HG03139 (cell line): Measurements from ENCODE around the gene CADPS.

ENCODE experiments used
- ATAC-seq: cut with Tn5 transposase; IDR thresholded peaks from one replicate; pipeline ENCODE4 v1.9.1; 2021; ENCODE audit not compliant: unreplicated experiment

CADPS gene

DNA sequence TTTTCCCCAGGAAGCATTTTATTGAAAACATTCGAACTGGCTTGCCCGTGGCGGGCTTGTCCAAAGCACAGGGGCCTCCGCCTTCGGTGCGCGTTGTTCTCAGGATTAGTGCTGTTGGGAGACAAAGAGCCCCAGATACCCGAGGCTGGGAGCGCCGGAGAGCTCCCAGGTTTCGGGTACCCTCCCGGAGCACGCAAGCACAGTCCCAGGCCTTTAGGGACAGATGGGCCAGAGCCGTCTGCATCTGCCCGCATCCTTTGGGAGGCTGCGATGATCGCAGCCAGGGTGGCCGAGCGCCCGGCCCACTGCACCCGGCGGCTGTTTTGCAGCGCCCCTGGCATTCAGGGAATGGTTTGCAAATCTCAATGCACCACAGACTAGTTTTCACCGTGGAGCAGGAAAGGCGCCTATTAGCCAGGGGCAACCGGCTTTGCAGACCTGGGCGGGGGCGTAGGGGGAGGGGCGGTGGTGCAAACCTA lies 496.9 kb downstream of the CADPS start:
- no peak for ATAC-seq

DNA sequence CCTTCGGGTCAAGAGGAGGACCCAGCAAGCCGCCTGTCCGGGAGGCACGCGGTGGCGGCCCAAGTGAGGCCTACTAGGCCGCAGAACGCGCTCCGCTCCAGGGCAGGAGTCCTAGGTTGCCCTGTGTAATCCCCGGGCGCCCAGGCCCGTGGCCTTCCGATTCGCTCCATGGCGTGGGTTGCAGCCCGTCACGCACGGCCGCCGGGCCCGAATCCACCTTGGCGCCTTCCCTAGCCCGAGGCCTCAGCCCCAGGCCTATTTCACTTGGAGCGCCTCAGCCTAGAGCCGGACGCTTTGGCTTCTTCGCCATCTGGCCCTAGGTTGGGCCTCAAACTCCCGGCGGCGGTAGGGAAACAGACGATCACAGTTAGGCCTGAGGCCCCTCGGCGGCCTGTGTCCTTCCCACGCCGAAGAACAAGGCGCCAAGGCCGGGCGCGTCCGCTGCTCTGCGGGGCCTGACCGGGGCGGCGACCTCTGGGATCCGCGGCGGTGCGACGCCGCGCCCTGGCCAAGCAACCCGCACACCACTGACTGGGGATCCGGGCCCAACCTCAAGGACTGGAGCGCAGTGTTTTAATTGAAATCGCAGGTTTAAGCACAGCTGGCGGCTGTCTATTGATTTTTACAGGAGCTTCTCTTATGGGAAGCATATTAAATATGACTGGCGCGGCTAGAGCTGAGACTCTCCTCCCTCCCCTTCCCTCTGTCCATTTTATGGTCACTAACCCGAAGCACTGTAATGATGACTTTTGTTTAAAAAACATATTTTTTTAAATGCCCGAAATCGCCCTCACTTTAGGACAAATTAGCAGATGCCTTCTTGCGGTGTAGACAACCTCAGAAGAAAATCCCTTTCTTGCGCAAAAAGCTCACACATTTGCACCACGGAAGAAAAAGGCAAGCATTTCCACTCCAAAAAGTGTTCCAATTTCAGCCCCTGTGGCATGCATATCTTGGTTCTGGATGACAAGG lies 498.0 kb downstream of the CADPS start:
- no peak for ATAC-seq

DNA sequence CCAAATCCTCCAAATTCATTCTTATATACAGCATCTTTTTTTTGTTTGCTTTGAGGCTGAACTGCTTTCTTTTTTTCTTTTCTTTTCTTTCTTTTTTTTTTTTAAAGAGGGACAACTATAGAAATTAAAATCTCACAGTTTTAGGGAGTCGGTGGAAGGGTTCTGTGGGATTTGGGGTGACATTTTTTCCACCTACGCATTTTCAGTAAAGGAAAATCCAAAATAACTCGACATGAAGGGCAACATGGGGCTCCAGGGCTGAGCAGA lies 498.8 kb downstream of the CADPS start:
- ATAC-seq = no peak

DNA sequence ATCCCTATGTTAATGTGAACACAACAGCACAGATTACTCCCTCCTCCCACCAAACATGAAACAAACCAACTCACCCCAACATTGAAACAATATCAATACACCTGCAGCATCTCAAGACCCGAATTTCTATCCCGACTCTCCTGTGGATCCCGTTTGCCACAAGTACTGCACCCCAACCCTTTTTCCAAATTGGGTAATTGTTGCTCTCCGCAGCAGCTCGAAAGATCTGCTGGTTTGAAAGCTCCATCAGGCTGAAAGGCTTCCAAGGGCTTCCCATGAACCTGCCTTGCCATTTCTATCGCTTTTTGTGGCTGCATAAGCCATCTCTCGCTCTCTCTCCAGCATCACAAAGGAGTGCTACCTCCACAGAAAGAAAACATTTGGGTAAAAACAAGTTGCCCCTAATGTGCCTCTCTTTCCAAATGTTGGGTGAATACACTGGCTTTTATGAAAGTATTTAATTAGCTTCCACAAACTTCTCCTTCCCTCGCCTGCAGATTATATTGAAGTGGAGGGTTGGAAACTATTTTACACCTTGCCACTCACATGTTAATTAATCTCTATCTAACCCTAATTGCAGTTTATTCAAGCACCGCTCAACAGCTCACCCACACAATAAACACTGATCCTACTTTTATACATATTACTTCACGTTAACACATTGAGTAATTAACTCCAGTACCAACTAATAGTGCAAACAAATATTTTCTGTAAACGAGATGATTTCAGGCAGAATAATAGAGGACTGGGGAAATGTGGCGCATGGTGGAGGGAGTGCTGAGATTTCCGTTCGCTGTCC lies 499.4 kb downstream of the CADPS start:
- no peak for ATAC-seq

DNA sequence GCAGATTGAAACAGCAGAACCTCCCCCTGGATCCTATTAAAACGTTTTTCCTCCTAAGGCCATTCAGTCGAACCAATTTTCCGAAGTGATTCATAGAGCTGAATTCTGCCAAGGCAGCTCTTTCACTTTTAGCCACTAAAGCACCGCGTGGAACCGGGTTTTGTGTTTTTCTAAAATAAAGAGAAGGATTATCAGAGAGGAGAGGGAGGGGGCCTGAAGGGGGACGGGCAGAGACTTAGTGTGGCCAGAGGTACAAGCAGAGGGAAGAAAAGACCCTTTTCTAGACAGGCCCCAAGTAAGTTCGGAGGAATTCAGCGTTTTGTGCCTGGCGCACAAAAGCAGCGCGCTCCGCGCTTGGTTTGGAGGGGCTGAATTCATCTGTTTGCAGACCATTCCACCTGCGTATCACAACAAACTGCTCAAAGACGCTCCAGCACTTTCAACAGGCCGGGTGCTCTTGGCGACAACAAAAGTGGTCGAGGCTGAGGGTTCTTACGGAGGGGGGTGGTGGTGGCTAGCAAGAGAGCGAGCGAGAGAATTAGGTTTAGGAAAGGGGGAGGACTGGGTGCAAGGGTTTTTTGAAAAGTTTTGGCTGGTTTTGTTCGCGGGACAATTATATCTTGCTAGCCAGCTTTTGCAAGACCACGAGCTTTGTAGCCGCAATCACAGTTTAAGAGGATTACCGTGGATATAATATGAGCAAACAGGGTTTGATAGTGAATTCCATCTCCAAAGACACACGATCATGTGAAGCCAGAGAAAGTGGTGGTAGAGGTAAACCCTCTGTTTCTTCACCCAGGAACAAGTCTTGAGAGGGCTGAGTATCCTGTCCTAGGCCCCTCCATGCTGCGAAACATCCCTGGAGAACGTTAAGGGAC lies 500.6 kb downstream of the CADPS start:
- ATAC-seq = no peak

DNA sequence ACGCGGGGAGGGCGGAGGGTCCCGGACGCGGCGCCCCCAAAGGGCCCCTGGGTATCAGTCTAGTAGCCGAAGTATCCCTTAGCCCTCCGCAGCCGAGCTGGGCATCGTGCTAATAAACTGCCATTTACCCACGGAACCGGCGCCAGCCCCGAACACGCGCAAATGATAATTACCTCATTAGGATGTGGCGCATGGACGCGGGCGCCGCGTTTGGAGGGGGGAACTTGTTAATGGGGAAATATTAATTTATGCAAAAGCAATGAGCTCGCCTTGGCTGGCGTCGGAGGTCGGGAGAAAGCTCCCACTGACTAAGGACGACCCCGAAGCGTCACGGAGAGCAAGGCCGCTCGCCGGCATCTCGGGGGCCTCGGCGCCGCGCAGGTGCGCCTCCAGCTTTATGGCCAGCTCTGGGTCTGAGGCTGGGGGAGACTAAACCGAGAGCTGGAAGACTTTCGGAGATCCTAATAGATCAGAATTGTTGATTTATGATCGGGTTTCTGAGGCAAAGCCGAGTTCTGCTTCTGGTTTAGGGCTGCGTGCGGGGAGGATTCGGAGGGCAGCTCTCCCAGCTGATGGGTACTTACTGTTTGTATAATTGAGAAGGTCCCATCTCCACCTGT lies 501.4 kb downstream of the CADPS start:
- ATAC-seq = no peak

DNA sequence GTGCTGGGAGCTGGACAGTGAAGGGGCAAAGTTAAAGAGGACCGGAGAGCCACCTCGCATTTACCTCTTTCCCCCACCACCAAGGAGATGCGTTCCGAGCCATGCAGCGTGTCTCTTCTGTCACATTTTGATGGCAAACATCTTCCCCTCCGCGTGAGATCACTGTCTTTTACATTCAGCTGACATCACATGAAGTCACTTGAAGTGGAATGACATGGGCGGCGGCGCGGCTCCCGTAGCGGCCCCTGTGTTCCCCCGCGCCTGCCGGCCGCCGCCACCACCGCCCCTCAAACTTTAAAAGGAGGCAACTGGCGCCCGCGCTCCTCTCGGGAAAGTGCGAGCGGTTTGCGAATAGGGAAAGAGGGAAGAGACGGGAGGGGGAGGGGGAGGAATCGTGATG lies 502.0 kb downstream of the CADPS start, which contains the start of gene FEZF2:
Gene FEZF2, minus strand, starts transcription at position 336 of the 400 bp plus-strand sequence. CDS start 682 bp downstream, outside the sequence.
- ATAC-seq = no peak

DNA sequence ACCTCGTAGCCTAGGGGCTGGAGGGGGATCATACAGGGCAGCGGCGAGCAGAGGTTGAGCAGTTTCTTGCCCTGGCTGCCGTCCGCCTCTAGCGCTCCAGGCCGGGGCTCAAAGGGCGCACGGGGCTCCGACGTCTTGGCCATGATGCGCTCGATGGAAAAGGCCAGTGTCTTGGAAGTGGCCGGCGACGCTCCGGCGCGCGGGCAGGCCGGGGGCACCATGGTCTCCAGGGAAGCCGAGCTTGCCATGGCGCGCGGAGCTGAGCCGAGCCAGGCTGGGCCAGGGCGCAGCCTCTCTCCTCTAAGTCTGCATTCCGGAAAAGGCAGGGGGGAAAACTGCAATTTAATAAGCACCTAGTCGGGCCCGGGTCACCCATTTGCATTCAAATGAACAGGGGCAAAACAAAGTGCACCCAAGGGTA lies 502.6 kb downstream of the CADPS start:
- no peak for ATAC-seq

DNA sequence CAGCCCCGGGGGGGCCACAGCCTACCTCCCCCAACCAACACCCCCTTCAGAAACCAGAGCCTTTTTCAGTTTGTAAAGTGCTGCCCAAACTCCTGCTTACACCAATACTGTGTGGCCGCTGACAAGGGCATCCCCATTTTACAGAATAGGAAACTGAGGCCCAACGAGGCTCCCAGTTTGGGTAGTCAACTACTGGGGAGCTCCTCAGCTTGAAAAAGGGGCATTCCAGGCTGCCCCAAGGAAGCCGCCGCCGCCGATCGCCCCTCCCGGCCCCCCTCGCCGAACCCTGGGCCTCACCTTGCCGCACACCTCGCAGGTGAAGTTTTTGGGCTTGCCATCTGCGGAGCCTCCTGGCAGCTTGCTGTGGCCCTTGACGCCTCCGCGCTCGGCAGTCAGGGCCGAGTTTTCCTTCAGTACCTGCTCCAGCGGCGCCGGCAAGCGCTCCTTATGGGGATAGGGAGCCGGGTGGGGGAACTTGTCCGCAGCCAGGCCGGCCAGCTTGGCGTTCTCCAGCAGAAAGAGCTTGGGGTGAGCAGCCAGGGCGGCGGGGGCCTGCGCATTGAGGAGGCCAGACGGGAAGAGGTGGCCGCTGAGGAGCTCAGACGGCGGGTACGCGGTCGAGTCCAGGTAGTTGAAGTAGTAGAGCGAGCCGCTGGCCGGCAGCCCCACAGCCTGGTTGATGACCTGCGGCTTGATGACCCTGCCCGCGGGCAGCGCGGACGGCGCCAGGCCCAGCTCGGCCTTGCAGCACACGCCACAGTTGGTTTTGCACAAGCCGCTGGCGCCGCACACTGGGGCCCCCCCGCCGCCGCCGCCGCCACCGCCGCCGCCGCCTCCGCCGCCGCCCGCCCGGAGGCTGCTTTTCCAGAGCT lies 503.3 kb downstream of the CADPS start:
- ATAC-seq = no peak

DNA sequence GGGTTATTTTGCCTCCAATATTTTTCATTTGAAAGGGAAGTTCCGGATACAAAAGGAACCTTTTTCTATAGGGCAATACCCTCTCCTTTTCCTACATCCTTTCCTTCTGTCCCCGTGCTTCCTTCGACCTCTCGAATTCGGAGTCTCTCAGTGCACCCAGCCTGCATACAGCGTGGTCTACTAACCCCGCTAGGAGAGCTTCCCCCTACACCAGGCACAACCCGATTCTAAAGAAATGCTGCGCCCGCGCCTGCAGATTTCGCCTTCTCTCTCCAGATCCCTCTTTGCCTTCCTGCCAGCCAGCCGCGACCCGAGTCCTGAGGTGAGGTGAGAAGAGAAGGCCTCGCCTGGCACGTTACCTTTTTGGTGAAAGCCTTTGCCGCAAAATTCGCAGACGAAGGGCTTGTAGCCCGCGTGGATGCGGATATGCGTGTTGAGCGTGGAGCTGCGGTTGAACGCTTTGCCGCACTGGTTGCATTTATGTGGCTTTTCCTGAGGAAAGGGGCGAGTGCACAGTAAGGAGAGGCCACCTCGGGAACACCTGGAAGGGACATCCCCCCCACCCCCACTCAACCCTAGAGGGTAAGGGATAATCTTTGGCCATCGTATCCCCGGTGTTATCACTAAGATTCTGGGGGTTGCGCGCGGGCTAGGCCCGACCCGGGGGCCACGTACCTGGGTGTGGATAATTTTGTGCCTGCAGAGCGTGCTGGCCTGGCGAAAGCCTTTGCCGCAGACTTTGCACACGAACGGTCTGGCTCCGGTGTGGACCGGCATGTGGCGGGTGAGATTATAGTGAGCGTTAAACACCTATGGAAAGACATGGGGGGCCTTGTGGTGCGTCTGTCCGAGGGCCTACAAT lies 504.1 kb downstream of the CADPS start:
- ATAC-seq = no peak

DNA sequence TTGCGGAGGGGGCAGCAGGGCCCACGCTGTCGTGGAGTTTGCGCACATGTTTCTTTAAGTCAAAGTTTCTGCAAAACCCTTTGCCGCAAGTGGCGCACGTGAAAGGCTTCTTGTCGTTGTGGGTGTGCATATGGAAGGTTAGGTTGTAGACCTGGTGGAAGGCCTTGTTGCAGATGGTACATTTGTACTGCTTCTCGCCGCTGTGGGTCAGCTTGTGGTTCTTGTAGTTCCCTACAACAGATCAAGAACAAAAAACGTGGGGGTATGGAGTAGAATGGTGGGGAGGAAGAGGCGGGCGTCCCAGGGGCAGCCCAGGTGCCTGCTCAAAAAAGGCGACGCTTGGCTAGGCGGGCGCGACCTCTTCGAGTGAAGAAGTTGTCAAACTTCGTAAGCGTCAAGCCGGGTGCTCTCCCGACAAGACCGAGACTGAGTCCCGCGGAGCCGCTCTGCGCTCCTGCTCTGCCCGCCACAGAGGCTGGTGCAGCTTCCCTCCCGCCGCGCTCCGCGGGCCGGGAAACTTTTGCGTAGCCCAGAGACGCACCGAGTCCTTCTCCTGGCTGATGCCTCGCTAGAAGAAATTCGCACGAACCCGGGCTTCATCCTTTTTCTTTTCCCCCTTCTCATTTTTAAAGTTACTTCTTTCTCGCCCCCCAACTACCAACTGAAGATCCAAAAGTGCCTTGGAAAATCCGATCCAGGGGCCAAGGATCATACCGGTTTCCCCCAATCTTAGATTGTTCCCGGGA lies 504.9 kb downstream of the CADPS start:
- no peak for ATAC-seq

DNA sequence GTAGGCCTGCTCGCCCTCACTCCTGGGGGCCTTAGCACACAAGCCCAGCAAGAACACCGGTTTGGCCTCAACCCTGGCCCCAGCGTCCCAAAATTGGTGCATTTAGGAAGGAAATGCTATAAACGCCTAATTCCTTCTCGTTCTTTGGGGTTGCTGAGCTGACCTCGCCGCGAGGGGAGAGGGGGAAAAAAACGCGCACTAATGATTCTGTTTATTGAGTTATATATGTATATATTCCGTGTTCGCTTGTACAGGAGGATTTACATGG lies 505.8 kb downstream of the CADPS start:
- ATAC-seq = no peak

DNA sequence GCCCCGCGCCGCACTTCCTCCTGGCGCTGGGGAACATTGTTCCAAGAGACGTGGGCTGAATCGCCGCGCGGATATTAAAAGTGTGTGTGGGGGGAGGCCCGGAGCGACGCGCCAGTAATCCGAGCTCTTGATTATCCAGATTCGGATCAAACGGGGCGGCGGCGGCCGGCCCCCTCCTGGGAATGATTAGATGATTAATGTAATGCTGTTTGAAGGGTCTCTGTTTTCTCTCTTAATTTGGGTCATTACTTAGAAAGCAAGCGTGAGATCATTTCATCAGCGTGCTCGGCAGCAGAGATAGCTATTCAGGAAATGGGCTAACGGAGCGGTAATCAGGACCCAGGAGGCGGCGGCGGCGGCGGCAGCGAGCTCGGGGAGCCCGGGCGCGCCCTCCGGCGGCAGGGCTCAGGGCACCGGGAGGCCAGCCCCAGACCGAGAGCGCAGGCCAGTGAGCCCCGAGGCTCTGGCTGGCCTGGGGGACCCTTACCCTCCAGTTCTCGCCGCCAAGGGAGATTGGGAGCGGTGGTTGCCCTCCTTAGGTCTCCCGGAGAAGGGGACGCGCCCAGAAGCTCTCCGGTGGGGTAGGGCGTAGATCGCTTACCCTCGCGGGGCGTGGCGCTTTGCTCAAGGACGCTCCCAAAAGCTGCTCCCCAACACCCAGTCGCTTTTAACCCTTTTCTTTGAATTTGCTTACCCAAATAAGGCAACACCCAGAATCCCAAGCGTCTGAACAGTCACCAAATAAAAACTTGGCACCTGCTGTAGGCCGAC lies 506.3 kb downstream of the CADPS start:
- ATAC-seq = no peak

DNA sequence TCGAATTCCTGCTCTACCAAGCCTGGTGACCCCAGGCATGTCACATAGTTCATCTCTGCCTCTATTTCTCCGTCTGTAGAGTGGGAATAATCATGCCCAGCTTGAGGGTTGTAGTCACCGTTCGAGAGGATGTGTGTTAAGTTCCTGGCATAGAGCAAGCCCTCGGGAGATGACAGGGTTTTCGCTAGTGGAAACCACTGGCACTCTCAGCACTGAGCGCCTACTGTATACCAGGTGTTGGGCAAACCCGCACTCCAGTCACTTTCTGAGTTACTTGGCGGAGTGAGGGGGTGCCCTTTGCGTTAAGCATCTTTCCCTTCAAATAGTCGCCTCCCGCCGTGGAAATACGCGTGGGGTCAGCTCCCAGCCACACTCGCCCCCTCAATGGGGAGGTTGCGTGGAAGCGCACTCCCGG lies 506.9 kb downstream of the CADPS start:
- no peak for ATAC-seq

DNA sequence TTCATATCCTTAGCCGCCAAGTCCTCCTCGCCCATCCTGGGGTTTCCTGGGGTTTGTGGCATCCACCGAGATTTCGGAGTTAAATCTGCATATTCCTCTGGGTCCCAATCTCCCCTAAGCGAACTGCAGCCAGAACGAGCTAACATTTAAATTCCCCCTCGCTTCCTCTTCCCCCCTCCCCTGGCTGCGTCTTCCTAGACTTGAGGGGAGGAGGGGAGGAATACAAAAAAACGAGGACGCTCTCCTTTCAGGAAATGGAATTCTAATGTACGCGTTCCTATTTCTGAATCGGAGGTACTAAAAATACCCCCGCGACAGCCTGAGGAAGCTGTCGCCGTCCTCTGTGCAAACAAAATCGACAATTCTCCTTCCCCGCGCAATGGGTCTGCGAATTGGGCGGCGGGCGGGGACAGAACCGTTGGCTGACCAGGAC lies 507.4 kb downstream of the CADPS start:
- ATAC-seq = no peak

DNA sequence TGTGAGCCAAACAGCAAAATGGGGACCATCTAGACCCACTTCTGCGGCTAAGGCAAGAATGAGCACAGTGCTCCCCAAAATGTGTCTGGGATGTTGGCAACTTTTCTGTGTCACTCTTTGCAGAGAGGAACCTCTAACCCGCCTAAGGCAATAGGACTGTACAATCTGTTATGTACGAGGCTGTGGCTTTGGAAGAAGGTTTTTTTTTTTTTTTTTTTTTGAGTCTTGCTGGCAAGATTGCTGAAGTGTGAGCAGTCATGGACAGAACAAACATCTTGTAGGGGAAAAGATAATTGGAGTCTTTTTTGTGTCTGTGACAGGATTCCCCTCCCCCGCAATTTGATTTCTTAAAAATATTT lies 509.1 kb downstream of the CADPS start:
- no peak for ATAC-seq

DNA sequence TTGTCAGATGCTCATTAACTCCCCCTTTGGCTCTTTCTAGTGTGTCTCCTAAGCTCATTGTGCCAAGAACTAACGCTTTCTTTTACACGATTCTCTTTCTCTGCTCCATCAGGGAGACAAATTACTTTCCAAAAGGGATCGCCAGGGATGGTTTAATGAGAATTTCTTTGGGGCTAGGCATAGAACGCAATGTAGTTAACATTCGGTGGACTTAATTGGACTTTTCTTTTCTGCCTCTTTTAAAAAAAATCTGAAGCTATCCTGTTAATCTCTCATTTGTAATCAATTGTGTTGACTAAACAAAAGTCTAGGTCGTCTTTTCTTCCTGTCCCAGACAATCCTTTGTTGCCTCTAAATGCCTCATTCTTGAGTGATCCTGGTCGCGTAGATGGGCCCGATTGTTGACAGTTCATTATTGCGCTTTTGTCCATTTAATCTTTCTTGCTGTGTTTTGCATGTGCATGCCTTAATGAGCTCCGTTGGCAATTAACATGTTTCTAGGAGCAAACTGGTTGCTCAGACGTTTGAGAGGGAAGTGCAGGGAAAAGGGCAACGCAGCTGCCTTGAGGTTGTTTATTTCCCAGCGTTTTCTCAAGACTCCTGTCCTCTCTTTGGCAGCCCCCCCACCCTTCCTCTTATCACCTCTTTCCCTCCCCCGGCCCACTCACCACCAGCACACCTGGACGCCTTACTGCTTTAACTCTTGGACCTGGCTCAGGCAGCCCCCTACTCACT lies 509.7 kb downstream of the CADPS start:
- no peak for ATAC-seq
